NCI-H524 (cell line): ENCODE data around the gene IRX3.
A peak's percentile ranks its signal among the peaks of the same experiment; 100 is the strongest.

Experiments used
- DNase-seq, 2 experiments: peaks; one replicate each; lab custom pipeline; 2025; lab: John Stamatoyannopoulos, UW

The IRX3 gene

DNA sequence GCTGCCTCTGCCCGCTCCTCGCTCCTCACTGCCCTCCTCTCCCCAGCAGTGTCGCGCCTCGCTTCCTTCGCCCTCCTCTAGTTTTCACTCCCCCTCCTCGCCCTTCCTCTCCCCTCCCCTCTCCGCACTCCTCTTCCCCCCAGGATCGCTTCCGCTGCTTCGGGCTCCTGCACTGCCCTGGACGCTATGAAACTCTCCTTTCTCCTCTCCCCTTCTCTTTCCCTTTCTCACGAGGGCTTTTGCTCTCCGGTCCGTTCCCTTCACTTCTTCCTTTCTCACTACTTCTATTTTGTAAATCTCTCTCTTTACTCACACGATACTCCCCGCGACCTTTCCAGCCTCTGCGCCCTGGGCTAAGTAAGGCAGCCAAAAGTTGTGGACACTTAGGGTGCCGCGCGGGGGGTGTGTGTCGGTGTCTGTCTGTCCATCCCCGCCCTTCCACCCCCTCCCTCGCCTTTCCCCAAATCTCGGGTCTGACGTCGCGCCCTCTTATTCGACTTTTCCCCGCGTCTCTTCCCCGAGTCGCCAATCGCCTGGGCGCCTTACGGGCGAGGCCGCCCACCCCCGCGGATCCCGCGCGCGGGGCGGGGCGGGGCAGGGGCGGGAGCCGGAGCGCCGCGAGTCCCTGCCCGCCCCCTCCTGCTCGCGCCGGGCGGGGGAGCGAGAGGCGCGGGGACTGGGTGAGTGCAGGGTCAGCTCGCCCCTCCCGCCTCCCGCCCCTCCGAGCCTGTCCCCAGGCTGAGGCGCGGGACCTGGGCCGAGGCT lies at the start of gene IRX3:
TSS of gene IRX3 (minus strand) at position 422 of the 765 bp plus-strand sequence. CDS start 737 bp downstream, outside the sequence.
- peak; percentile 86 to 87 for DNase-seq

DNA sequence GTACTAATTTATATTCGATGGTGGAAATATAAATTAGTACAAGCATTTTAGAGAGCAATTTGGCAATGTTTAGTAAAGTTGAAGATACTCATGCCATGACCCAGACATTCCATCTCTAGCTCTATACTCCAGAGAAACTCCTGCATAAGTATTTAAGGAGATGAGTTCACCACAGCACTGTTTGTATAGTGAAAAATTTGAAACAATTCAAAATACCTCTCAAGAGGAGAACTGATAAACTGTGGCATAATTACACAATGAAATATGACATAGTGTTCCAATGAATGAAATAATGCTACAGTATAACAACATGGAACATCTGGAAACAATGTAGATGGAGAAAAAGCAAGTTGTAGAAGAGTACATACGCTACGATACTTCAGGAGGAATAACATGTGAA lies 48.6 kb upstream of the IRX3 start:
- DNase-seq = no peak

DNA sequence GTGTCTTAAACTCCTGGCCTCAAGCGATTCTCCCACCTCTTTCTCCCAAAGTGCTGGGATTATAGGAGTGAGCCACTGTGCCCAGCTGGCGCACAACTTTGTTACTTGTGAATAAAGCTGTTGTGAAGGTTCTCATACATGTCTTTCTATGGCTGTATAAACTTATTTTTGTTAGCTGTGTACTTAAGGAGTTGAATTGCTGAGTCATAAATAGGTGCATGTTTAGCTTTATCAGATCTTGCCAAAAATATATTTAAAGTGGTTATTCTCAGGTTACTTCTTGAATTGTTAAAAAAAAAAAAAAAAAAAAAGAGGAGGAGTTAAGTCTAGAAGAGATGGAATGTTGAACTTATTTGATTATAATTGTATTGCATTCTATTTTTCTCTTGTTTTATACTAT lies 47.6 kb upstream of the IRX3 start:
- no peak for DNase-seq

DNA sequence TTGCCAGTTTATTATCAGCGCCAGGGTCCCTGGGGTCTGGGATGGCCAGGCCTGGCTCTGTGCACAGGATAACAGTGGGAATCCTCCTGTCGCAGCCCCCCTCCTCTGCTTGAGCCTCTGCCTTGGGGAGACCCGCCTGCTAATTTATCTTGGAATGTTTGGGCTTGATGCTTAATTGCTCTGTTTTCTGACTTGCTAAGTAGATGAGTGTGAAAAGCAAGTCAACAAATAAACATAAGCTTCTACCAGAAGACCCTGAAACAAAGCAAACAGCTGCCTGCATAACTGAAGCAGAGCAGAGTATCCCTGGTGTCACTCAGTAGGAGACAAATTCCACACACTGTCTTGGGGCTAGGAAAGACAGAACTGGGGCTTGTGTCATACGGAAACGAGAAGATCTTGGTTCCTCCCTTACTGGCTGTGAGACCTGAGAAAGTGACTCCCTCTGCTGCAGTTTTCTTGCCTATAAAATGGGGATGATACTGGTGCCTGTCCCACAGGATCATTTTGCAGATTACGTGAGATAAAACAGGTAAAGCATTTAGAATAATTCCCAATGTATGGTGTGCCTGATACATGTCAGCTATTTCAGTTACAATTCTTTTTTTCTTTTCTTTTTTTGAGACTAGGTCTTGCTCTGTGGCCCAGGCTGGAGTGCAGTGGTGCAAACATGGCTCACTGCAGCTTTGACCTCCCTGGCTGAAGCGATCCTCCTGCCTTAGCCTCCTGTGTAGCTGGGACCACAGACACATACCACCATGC lies 44.8 kb upstream of the IRX3 start:
- DNase-seq = no peak

DNA sequence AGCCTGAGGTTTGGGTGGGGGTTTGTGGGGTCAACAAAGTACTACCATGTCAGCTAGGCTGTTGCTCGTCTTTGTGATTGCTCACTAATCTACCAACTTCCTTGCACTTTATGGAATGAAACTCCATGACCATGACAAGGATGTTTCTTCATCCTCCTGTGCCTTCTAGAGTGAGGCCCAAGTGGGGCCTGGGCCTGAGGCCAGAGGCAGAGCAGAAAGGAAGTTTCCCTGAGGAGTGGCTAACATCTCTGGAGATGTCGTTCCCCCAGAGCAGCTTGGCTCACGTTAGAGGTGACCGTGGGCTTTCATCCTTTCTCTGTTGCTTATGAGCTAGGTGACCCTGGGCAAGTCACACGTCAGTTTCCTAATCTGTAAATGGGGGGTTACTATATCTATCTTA lies 41.0 kb upstream of the IRX3 start:
- DNase-seq = no peak

DNA sequence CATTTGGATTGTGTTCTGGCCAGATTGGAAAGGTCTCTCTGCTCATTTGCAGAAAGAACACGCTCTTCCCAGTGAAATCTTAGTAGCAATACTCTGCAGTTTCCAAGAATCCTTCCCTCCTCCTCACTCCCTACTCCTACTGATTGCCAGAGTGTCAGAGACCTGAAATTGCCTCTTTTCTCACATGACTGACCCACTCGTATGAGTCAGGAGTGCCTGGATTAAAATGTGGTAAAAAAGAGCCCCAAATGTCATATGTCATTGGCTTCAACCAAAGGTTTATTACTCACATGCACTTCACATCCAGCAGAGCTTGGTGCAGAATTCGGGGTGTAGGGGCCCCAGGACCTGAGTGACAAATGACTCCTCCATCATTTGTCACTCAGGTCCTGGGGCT lies 39.7 kb upstream of the IRX3 start:
- no peak for DNase-seq

DNA sequence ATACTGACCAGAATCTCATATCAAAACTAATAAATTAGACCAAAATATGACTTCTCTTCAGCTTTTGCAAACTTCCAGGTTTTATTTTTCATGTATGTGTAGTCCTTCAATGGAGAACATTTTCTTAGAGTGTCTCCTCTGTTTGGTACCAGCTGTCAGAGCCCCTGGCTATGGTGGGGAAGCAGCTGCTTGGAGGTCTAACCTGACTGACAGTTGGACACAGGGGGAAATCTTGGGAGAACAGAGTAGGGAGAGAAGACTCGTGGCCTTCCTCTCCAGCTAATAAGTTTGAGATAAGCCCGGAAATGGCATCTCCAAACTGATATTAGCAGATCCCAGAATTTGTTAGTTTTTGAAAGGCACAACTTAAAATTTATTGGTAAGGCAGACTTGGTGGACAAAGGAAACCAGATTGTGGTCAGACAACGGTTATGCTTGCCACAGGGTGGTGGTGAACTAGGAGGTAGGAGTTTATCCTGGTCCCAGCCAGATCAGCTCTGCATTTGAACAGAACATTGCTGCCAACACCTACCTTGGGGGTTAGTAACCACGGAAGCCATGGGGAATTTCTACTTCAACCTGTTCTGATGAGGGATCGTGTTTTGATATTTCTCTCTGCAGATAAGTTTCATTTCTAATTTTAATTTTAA lies 39.2 kb upstream of the IRX3 start:
- no peak for DNase-seq

DNA sequence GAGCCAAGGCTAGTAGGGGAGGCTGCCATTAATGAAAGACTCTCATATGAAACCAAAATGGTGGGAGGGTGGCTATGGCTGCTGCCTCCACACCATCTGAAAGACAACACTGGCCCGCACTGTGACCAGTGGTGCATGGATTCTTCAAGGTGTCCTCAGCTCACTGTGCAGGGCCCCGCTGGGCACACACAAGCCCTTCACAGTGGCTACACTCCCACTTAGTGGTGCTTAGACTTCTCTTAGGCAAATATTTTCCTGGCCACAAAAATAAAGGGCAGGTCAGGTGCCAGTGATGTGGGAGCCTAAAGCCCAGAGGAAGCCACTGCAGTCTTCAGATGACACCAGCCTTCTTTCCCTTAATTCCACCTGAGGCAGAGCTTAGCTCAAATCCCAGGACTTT lies 38.1 kb upstream of the IRX3 start:
- DNase-seq = no peak

DNA sequence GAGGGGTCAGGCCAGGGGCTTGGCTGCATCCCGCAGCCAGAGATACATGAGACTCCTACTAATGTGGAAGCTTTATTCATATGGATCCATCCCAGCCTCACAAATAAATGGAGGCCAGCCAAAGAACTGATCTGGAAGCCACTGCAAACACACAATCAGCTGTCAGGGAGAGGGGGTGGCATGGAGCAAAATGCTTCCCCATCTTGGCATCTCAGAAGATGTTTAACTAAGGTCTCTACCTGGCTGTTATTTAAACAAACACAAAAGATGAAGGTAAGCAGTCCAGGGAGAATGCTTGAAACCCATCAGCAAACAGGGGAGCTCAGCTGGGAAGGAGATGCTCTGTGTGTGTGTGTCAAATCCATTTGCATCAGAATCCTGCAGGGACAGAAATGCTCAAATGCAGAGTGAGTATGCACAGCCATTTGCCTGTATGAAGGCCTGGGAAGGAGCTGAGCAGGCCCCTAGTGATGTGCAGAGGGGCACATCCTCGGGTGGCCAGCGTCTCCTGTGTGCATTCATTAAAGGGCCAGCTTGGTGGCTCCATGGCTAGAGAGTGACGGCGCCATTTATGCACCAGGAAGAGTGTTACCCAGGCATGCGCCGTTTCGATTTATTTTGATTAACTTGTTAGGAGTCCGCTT lies 34.2 kb upstream of the IRX3 start:
- DNase-seq = no peak

DNA sequence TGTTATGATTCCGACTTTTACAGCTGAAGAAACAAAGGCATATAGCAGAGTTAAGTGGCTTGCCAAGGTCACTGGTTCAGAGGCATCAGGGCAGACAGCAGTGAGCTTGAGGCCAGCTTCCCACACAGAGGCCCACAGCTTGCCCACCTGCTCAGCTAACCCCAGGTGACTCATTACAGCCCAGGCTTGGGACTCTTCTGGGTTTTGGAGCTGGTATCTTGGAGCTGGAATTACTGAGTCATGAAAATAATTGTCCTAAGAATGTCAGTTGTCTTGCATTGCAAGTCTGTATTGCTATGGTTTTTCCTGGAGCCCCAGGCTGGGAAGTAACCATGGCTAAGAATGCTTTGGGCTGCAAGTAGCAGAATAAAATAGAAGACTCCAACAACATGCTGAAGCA lies 32.4 kb upstream of the IRX3 start:
- no peak for DNase-seq

DNA sequence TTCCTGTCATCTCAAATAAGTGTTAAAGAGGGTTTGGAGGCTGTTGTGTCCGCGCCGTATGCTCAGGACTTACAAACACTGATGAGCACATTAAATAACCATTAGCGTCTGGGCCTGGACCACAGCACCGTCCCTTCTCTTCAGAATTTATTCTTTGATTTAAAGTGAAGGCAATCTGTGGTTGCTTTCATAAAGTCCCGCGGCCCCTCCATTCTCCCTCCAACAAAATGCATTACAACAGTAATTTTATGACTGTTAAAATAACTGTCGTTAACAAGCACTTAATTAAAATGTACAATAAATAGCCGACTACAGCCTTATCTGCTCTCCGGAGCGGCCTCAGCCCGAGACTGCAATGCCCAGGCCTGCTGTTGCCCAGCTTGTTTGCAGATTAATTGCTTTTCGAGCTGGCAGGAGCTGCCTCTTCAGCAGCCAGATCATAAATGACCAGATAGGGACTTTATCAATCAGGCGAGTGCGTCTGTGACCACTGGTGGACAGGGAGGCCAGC lies 30.6 kb upstream of the IRX3 start:
- DNase-seq = no peak

DNA sequence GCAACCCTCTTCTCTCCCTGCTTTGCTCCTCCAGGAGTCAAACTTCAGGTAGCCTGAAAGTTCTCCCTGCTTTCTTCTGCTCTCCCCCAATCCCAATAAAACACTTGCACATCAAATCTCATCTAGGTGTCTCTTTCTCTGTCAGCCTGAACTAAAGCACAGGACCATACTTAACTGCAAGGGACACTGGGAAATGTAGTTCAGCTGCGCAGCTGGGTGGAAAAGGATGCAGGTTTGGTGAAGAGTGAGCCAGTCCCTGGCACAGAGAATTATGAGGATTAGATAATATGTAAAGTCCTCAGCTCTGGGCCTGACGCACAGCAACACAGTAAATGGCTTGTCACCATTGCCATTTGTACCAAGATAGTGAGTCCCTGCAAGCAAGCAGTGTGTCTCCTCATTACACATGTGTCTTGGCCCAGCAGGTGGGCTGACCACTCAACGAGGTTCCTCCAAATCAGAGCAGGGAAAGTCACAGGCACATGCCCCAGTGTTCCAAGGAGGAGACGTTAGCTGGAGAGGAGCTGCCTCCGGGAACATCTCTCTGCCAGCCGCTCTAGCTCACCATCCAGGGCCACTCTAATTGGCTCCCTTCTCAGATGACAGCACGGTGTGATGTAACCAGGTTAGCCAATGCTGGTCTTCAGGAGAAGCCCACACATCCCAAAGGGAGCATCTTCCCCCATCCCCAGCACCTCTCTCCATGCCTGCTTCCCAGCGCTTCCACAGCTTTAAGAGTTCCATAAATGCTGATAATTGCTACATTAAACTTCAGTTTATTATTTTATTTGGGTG lies 29.7 kb upstream of the IRX3 start:
- DNase-seq = no peak

DNA sequence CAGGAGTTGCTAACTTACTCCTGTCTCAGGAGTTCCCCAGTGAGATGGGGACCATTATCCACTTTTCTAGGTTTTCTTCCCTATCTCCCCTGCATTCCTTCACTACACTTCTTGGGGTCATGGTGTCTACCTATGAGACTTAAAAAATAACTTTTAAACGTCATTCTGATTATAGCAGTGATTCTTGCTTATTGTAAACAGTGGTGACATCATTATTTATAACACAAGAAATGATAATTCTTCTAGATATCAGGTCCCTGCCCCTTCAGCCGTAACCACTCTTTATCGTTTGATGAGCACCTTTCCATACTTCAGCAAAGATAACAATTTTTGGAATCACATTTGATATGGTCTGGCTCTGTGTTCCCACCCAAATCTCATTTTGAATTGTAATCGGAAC lies 27.2 kb upstream of the IRX3 start:
- DNase-seq = no peak

DNA sequence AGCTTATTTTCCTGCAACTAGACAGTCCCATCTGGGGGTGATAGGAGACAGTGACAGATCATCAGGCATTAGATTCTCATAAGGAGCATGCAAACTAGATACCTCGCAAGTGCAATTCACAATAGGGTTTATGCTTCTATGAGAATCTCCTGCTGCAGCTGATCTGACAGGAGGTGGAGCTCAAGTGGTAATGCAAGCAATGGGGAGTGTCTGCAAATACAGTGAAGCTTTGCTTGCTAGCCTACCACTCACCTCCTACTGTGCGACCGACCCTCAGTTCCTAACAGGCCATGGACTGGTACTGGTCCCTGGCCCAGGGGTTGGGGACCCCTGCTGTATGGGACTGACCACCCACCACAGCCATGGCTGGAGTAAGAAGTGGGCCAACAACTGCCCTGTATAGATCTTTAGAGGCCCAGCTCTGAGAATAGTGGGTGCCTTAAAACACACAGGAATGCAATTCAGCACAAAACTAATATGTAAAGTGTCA lies 26.0 kb upstream of the IRX3 start:
- no peak for DNase-seq

DNA sequence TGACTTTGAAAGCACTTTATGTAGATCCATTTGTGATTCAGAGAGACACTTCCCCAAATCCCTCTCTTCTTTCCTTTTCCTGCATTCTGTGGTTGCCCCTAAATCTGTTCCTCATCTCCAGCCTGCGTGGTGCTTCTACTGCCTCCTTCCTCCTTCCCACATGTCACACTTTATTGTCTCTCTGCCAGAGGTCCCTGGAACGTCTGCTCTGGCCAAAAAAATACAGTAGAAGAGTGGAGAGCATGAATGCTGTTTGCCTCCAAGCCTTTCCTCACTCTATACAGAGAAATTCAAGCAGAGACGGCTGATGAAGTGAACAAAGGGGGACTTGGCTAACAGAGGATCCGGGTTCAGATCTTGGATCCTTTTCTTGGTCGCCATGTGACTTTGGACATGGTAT lies 22.8 kb upstream of the IRX3 start:
- no peak for DNase-seq

DNA sequence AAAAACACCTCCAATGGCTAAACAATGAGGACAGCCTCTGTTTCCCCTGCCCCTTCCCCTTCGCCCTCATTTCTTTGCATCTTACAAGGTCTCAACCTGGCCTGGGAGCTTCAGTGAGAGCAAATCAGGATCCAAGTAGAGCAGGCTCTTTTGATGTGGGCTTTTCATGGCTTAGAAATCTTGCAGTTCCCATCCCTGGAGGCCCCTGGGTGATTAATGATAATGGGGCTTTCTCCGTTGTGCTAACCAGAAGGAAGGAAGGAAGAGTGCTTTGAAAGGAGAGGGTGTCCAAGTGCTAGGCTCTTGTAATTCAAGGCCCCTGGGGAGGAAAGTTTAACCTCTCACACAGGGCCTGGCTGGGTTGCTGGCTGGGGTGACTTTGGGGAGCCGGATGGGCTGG lies 18.5 kb upstream of the IRX3 start:
- no peak for DNase-seq

DNA sequence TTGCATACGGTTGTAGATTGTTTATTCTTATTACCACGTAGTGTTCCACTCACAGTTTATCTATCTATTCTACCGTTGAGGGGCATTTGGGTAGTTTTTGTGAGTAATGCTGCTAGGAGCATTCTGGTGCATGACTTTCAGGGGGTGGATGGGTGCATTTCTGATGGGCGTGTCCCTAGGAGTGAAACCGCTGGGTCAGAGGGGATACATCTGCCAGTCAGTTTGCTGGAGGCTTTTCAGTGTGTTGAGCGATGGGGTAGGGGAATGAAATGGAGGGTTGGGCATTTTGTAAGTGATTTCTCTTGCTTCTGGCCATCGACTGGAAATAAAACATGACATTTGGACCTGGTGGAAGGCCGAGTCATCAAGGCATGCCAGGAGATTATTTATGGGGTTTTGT lies 17.0 kb upstream of the IRX3 start:
- no peak for DNase-seq

DNA sequence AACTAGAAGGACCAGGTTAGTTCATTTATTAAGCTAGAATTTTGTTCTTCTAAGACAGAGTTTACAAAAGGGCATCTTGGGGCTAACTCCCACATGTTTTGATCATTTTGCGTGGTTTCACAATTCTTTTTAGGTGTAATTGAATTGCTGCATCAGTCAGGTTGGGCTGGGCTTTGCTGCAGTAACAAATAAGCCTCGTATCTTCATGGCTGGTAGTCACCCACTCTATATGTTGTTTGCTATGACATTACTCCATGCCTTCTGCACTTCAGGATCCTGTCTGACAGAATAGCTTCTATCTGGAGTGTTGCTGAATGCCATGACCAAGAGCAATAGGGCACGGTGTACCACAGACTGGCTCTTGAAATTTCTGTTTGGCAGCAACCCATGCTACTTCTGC lies 10.6 kb upstream of the IRX3 start:
- no peak for DNase-seq

DNA sequence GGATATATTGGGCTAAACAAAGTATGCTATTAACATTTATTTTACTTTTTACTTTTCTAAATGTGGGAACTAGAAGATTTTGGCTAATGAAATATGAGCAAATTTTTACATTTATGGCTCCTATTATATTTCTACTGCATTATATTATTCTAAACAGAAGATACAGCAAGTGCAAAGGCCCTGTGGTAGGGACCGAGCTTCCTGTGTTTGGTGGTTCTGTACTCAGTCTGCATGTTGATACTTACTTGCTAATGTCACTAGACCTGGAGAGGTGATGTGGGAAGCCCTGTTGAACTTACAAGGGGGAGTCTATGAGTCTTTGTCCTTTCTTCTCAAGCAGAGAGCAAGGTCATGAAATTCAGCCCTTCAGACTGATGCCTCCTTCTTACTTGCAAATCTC lies 10.0 kb upstream of the IRX3 start:
- DNase-seq = no peak

DNA sequence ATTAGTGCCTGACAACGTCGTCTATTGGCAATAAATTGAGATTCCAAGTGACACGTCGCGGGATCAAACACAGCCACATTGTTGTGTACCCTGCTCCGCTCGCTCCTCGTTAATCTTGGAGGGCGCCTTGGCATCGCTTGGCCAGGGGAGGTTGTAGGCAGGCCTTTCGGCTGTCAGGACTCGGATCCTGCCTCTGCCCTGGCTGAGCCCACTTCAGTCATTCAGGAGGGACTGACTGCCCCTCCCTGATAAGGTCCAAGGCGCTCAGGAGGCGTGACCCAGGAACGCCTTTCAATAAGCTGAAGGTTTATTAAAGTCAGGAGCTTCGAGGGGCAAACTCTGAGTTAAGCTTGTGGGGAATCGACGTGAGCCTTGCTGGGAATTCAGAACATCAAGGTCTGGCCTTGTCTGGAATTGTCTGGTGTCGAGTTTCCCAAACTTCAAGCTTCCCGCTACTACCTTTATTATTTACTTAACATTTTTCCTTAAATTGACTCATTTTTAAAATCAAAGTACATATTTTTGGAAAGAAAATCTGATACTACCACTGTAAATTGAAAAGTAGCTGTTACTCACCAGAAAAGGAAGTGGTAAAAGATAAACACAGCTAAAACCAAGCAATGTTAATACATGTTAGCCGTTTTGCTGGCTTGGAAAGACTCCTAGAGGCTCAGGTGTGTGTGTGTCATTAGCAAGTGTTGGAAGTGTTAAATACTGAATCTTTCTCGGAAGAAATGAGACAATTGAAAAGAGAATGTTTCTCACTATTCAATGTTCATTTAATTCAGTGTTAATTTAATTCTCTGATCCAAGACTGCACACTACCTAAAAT lies 5.3 kb upstream of the IRX3 start:
- no peak for DNase-seq
